ENCODE measurements around the gene EEF2KMT.

EEF2KMT gene

GRCh38 chr16:5040451-5040850 lies 57.1 kb downstream of the EEF2KMT start:
- DNase-seq, result no peak

GRCh38 chr16:5036228-5037156 lies 61.1 kb downstream of the EEF2KMT start:
- no peak for DNase-seq

GRCh38 chr16:5035909-5036227 lies 61.7 kb downstream of the EEF2KMT start:
- DNase-seq, result no peak

All from T-helper 2 cell (primary cell).